K562 (cell line): ENCODE measurements around the gene ITGA7. TPM values are rescaled to one million over a fixed set of nuclear protein-coding genes. Genes with fewer than 3 reads are reported as not detected.

Source experiments
- ATAC-seq: fragments of 200-7000 bp; cut with Tn5 transposase; 3 replicates; pipeline ENCODE4 v1.9.1; 2020; ENCODE audit warnings: moderate library complexity
- BruUV-seq: library from RNA; stranded (reverse); fragments of 400-500 nt; replicated peaks from 2 replicates; lab custom pipeline; 2021; lab: Mats Ljungman, UMichigan
- CTCF ChIA-PET: fragments of 300-600 bp; formaldehyde crosslinking; extraction: SDS; loops from one replicate; lab custom pipeline; 2021; ENCODE audit warnings: low intra/inter-chr PET ratio; lab: Yijun Ruan, JAX
- POLR2A ChIA-PET: fragments of 300-600, 350-650 bp; sonication (Branson Sonifier 250); formaldehyde crosslinking; extraction: SDS; loops from one replicate; lab custom pipeline; 2021; ENCODE audit warnings: antibody characterized with exemption, inconsistent platforms; lab: Yijun Ruan, JAX
- DNase-seq, 4 experiments: peaks; one replicate each; pipeline versions ENCODE4 v3.0.0 to v3.0.0-alpha.2; 2011 to 2018; ENCODE audit warnings: low spot score in 3 of 4, mixed read lengths in 3 of 4; ENCODE audit errors: extremely low read depth in 1 of 4
- FAIRE-seq: peaks from 2 replicates; lab custom pipeline; 2011; peaks lifted over from hg19 to GRCh38; lab: Jason Lieb, UNC
- H2AFZ ChIP-seq: 2 replicates; pipeline ENCODE4 v1.6.0; 2011; ENCODE audit warnings: low read depth, low read length, control low read depth, inconsistent platforms
- H3K27ac ChIP-seq: fragments of 200-600 bp; 3 replicates; pipeline ENCODE4 v1.8.0; 2011; ENCODE audit warnings: low read depth, mild to moderate bottlenecking, control low read depth, inconsistent platforms, low read length, moderate library complexity, mixed read lengths; ENCODE audit errors: extremely low read depth
- H3K27me3 ChIP-seq, 2 experiments: fragments of 300-600 bp in 1 of 2; 2 replicates in 1 of 2; 3 replicates in 1 of 2; pipeline versions ENCODE4 v1.6.0 to v1.8.0; 2011; ENCODE audit warnings: inconsistent platforms in 2 of 2, low read length in 2 of 2, mild to moderate bottlenecking in 1 of 2, mixed read lengths in 1 of 2, moderate library complexity in 1 of 2; ENCODE audit not compliant: control insufficient read depth in 2 of 2, insufficient read depth in 2 of 2
- H3K36me3 ChIP-seq: fragments of 300-600 bp; 3 replicates; pipeline ENCODE4 v1.8.0; 2011; ENCODE audit warnings: mild to moderate bottlenecking, low read length, inconsistent platforms; ENCODE audit not compliant: control insufficient read depth, insufficient read depth
- H3K4me1 ChIP-seq, 2 experiments: fragments of 200-600 bp in 1 of 2; replicated peaks in 1 of 2; 2 replicates in 1 of 2; 3 replicates in 1 of 2; pipeline versions ENCODE4 v1.5.1 to v1.8.0; 2011; ENCODE audit warnings: inconsistent platforms in 2 of 2, low read length in 2 of 2, mild to moderate bottlenecking in 1 of 2, mixed read lengths in 1 of 2, moderate library complexity in 1 of 2; ENCODE audit not compliant: control insufficient read depth in 2 of 2, insufficient read depth in 2 of 2
- H3K4me2 ChIP-seq: 2 replicates; pipeline ENCODE4 v1.6.1; 2011; ENCODE audit warnings: low read length, control low read depth, inconsistent platforms, mixed read lengths; ENCODE audit not compliant: insufficient read depth
- H3K4me3 ChIP-seq: fragments of 200-600 bp; sonication (generic), shearing (Covaris generic); 2 replicates; pipeline ENCODE4 v1.5.1; 2016; ENCODE audit warnings: control low read depth, inconsistent platforms
- H3K79me2 ChIP-seq: fragments of 200-600 bp; 3 replicates; pipeline ENCODE4 v1.8.0; 2011; ENCODE audit warnings: low read length, inconsistent platforms; ENCODE audit not compliant: control insufficient read depth, insufficient read depth
- H3K9ac ChIP-seq, 2 experiments: 2 replicates each; pipeline versions ENCODE4 v1.6.0 to v1.6.1; 2011; ENCODE audit warnings: low read depth in 2 of 2, low read length in 2 of 2, control low read depth in 1 of 2, inconsistent platforms in 1 of 2, mild to moderate bottlenecking in 1 of 2, mixed read lengths in 1 of 2; ENCODE audit not compliant: insufficient read depth in 1 of 2
- H3K9me1 ChIP-seq: one replicate; pipeline ENCODE4 v1.6.0; 2011; ENCODE audit warnings: inconsistent platforms, mild to moderate bottlenecking, low read length, moderate library complexity; ENCODE audit not compliant: control insufficient read depth, insufficient read depth
- H3K9me3 ChIP-seq: replicated peaks from 2 replicates; pipeline ENCODE4 v1.5.1; 2011; ENCODE audit warnings: low read depth, low read length, inconsistent platforms; ENCODE audit not compliant: control insufficient read depth, insufficient read depth
- H4K20me1 ChIP-seq: replicated peaks from 2 replicates; pipeline ENCODE4 v1.6.1; 2011; ENCODE audit warnings: low read length, inconsistent platforms, mixed read lengths; ENCODE audit not compliant: control insufficient read depth, insufficient read depth
- KLF6 ChIP-seq: fragments of 250-450 bp; sonication (Bioruptor Pico); IDR thresholded peaks from 2 replicates; pipeline ENCODE4 v1.4.0; 2020; ENCODE audit warnings: mild to moderate bottlenecking, moderate library complexity, borderline replicate concordance
- OTX1 ChIP-seq: fragments of 450-650 bp; formaldehyde crosslinking; IDR thresholded peaks from 2 replicates; pipeline ENCODE4 v1.4.0; 2022; ENCODE audit warnings: mild to moderate bottlenecking
- RBM39 ChIP-seq: fragments of 200-400 bp; formaldehyde crosslinking; optimal IDR thresholded peaks from 2 replicates; pipeline ENCODE3; 2018; ENCODE audit warnings: low read depth, low read length
- ZFP1 ChIP-seq: fragments of 450-650 bp; formaldehyde crosslinking; IDR thresholded peaks from 2 replicates; pipeline ENCODE4 v1.4.0; 2020; ENCODE audit warnings: mild to moderate bottlenecking, mixed read lengths
- ZNF696 ChIP-seq: fragments of 250-450 bp; sonication (Bioruptor Pico); conservative IDR thresholded peaks from 2 replicates; pipeline ENCODE4 v1.4.0; 2020; ENCODE audit warnings: mild to moderate bottlenecking, moderate library complexity
- ZNF76 ChIP-seq: fragments of 250-450 bp; sonication (Bioruptor Pico); IDR thresholded peaks from 2 replicates; pipeline ENCODE4 v1.4.0; 2020; ENCODE audit warnings: mild to moderate bottlenecking, moderate library complexity, borderline replicate concordance
- WGBS: fragments of 100-300 bp; shearing (Covaris generic); methylation state at CpG from one replicate; pipeline ENCODE4 v1.1.6; 2016; ENCODE audit warnings: low coverage, mixed read lengths; ENCODE audit not compliant: insufficient coverage; ENCODE audit errors: missing lambda C conversion rate; 5-methylcytosine and 5-hydroxymethylcytosine counted together
- in situ Hi-C: fragments of 300-500 bp; cut with MboI; formaldehyde crosslinking; loops from 4 replicates; pipeline ENCODE4 v1.15.0; 2018; ENCODE audit warnings: inconsistent platforms, mixed read lengths
- intact Hi-C: fragments of 100-400 bp; cut with micrococcal nuclease; formaldehyde crosslinking; loops from 2 replicates; pipeline ENCODE4 v1.14.2; 2022
- polyA plus RNA-seq, 8 experiments: library from polyadenylated mRNA; depleted of rRNA in 4 of 8; stranded (reverse) in 5 of 8; unstranded in 3 of 8; fragments of >200 nt; fragmentation: Nextera tagmentation in 2 of 8; fragmentation: Illumina TruSeq in 1 of 8; extraction: Ambion mirVana in 2 of 8; extraction: Trizol in 1 of 8; gene quantifications; 2 replicates each; pipeline versions ENCODE4 v1.2.1 to v1.2.3, GENCODE V29; 2011 to 2014; ENCODE audit warnings: inconsistent platforms in 1 of 8, missing spikeins in 1 of 8
- total RNA-seq, 7 experiments: library from RNA; depleted of rRNA in 6 of 7; stranded (reverse); fragments of >200 nt in 6 of 7; fragmentation: Illumina TruSeq in 2 of 7; extraction: Trizol in 2 of 7; gene quantifications; 2 replicates each; pipeline versions ENCODE4 v1.2.1 to v1.2.3, GENCODE V29; 2011 to 2021; ENCODE audit warnings: low replicate concordance in 1 of 7
- TF ChIP-seq, protein P1 (sequence below): sonication (generic); formaldehyde crosslinking; IDR thresholded peaks from 2 replicates; pipeline ENCODE4 v1.8.0; 2023; ENCODE audit warnings: mild to moderate bottlenecking, missing genetic modification reagents
- TF ChIP-seq, protein P2 (sequence below): IDR thresholded peaks from 2 replicates; pipeline ENCODE4 v1.6.1; 2012; ENCODE audit warnings: low read depth, low read length, improper control_type of control experiment, borderline replicate concordance

ITGA7 gene
- total and polyA plus RNA-seq, 9 of the 15 experiments (the other 6 are each of a cell fraction or from before 2014, with no cell fraction given) = 0.11 to 2.3 (median 0.56) TPM; not detected in 1

- TF ChIP-seq, protein P1, sequence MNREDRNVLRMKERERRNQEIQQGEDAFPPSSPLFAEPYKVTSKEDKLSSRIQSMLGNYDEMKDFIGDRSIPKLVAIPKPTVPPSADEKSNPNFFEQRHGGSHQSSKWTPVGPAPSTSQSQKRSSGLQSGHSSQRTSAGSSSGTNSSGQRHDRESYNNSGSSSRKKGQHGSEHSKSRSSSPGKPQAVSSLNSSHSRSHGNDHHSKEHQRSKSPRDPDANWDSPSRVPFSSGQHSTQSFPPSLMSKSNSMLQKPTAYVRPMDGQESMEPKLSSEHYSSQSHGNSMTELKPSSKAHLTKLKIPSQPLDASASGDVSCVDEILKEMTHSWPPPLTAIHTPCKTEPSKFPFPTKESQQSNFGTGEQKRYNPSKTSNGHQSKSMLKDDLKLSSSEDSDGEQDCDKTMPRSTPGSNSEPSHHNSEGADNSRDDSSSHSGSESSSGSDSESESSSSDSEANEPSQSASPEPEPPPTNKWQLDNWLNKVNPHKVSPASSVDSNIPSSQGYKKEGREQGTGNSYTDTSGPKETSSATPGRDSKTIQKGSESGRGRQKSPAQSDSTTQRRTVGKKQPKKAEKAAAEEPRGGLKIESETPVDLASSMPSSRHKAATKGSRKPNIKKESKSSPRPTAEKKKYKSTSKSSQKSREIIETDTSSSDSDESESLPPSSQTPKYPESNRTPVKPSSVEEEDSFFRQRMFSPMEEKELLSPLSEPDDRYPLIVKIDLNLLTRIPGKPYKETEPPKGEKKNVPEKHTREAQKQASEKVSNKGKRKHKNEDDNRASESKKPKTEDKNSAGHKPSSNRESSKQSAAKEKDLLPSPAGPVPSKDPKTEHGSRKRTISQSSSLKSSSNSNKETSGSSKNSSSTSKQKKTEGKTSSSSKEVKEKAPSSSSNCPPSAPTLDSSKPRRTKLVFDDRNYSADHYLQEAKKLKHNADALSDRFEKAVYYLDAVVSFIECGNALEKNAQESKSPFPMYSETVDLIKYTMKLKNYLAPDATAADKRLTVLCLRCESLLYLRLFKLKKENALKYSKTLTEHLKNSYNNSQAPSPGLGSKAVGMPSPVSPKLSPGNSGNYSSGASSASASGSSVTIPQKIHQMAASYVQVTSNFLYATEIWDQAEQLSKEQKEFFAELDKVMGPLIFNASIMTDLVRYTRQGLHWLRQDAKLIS (CRISPR knock-in tag) = no peak
- no peak for TF ChIP-seq OTX1 (CRISPR knock-in tag)
These were observed 70.9 kb downstream of the ITGA7 start, which contains the start of gene OR10P1 (continued) for GRCh38 chr12:55636853-55637252.

GRCh38 chr12:55636116-55636655, 71.5 kb downstream of the ITGA7 start:
- no TSS peak for BruUV-seq
- Histone ChIP-seq H3K4me3 (no peak overlapping the region), H3K4me2 (no peak overlapping the region), H3K9me1 (no peaks in the 10 kb centered on the region), H3K9ac (no peak overlapping the region), H4K20me1 (peaks cover 5% of the 10 kb centered on the region; the same call in 1 of the 2 replicates), H3K36me3 (no peaks in the 10 kb centered on the region), H2AFZ (no peak overlapping the region), H3K4me1 (no peaks in the 10 kb centered on the region), H3K79me2 (no peaks in the 10 kb centered on the region), H3K9me3 (no peaks in the 10 kb centered on the region), H3K27me3 (peaks cover 19 to 35% of the 10 kb centered on the region in 2 experiments; a peak in 4 of 5 replicates), H3K27ac (no peak overlapping the region)
- in situ Hi-C loops = no loop called here
- FAIRE-seq = no peak
- ChIA-PET CTCF (no interaction called here), POLR2A (interaction anchor here (1.0 kb wide), 1 partner anchor 8 kb away, joined by 3 read pairs; no protein-coding TSS in a partner anchor)
- no peak for ATAC-seq
- 2% methylated on average over 6 of the region's 6 CpGs for WGBS
- no peak for TF ChIP-seq RBM39
- no peak for TF ChIP-seq ZNF696 (CRISPR knock-in tag)
- no peak for TF ChIP-seq ZNF76 (CRISPR knock-in tag)
- no peak for TF ChIP-seq KLF6 (CRISPR knock-in tag)
- TF ChIP-seq ZFP1 (CRISPR knock-in tag) = no peak
- TF ChIP-seq, protein P2, sequence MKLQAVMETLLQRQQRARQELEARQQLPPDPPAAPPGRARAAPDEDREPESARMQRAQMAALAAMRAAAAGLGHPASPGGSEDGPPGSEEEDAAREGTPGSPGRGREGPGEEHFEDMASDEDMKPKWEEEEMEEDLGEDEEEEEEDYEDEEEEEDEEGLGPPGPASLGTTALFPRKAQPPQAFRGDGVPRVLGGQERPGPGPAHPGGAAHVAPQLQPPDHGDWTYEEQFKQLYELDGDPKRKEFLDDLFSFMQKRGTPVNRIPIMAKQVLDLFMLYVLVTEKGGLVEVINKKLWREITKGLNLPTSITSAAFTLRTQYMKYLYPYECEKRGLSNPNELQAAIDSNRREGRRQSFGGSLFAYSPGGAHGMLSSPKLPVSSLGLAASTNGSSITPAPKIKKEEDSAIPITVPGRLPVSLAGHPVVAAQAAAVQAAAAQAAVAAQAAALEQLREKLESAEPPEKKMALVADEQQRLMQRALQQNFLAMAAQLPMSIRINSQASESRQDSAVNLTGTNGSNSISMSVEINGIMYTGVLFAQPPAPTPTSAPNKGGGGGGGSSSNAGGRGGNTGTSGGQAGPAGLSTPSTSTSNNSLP = no peak
- intact Hi-C loops = no loop called here
- DNase-seq = no peak
